Esophagus squamous epithelium (tissue), 5 donors: ENCODE measurements around the gene EGFL7. TPM values are rescaled to one million over a fixed set of nuclear protein-coding genes. Genes with fewer than 3 reads are reported as not detected.

Experiments
- DNase-seq: peaks from one replicate; lab custom pipeline; 2025; lab: John Stamatoyannopoulos, UW
- H3K27ac ChIP-seq, 4 donors: fragments of 200-600 bp; sonication (generic); one replicate each; pipeline ENCODE4 v1.5.1; 2016 to 2019; ENCODE audit warnings: mild to moderate bottlenecking in 1 of 4
- H3K27me3 ChIP-seq, 4 donors: fragments of 200-600 bp; sonication (generic); 1 replicate in 3 of 4; 2 replicates in 1 of 4; pipeline versions ENCODE4 v1.5.1 to v1.6.0; 2017 to 2021; ENCODE audit warnings: antibody characterized with exemption in 1 of 4
- H3K36me3 ChIP-seq, 3 donors: fragments of 200-600 bp; sonication (generic); one replicate each; pipeline ENCODE4 v1.5.1; 2016 to 2019
- H3K4me1 ChIP-seq, 3 donors: fragments of 200-600 bp; sonication (generic); one replicate each; pipeline ENCODE4 v1.5.1; 2017 to 2019
- H3K4me3 ChIP-seq, 4 donors: fragments of 200-600 bp; sonication (generic); 1 replicate in 3 of 4; 2 replicates in 1 of 4; pipeline ENCODE4 v1.5.1; 2016 to 2019; ENCODE audit warnings: mild to moderate bottlenecking in 2 of 4, moderate library complexity in 1 of 4
- H3K9me3 ChIP-seq, 3 donors: fragments of 200-600 bp; sonication (generic); one replicate each; pipeline ENCODE4 v1.5.1; 2016 to 2019
- CTCF ChIP-seq, 6 experiments: fragments of 450-650 bp in 4 of 6; fragments of 200-600 bp in 2 of 6; sonication (generic) in 2 of 6; IDR thresholded peaks; one replicate each; pipeline ENCODE4 v1.5.1; 2016 to 2019; ENCODE audit warnings: antibody characterized with exemption in 6 of 6, mild to moderate bottlenecking in 4 of 6, moderate library complexity in 4 of 6
- POLR2A ChIP-seq, 4 donors: fragments of 450-650 bp; IDR thresholded peaks; one replicate each; pipeline ENCODE4 v1.6.1; 2017; ENCODE audit warnings: antibody characterized with exemption in 4 of 4, mild to moderate bottlenecking in 4 of 4, moderate library complexity in 3 of 4
- WGBS, 2 donors: methylation state at CpG; one replicate each; pipeline ENCODE4 v1.1.5; 2018; 5-methylcytosine and 5-hydroxymethylcytosine counted together
- intact Hi-C: fragments of 100-400 bp; cut with DNase I; formaldehyde crosslinking; loops from one replicate; pipeline ENCODE4 v1.15.0; 2022
- total RNA-seq, 4 donors: library from RNA; depleted of rRNA; stranded (reverse); fragments of >200 nt; gene quantifications; one replicate each; pipeline ENCODE4 v1.1.0, GENCODE V29; 2016
- donor health status: DM: yes; HTN: yes; CAD: no.

EGFL7 gene
- total RNA-seq, 4 donors from 2014 or later, result 5.2 to 41.2 (median 21.2) TPM

GRCh38 chr9:136655536-136656182 lies 7.1 kb upstream of the EGFL7 start:
- 34 to 40% methylated on average over 7 to 8 of the region's 18 CpGs for WGBS, 2 donors
- H3K36me3 ChIP-seq, result no peaks in the 10 kb centered on the region
- peak overlapping the region; percentile 30 to 84 (median 58) for H3K27ac ChIP-seq
- no peaks in the 10 kb centered on the region for H3K9me3 ChIP-seq
- no peak for TF ChIP-seq CTCF (IDR thresholded peaks at IDR 0.05)
- TF ChIP-seq POLR2A (IDR thresholded peaks at IDR 0.05), result no peak
- peak overlapping the region in 1 of 4 donors; percentile 34 for H3K4me3 ChIP-seq
- DNase-seq, result no peak
- intact Hi-C loops, result no loop called here
- H3K4me1 ChIP-seq, result peaks cover 0 to 69% (median 6%) of the 10 kb centered on the region in 3 donors
- peaks cover 0 to 76% (median 2%) of the 10 kb centered on the region in 4 donors for H3K27me3 ChIP-seq

- 40 to 60% methylated on average over 1 to 5 of the region's 11 CpGs for WGBS, 2 donors
- intact Hi-C loops, result no loop called here
- peak overlapping the region in 2 of 4 donors; percentile 15 to 34 for H3K4me3 ChIP-seq
These were observed 6.5 kb upstream of the EGFL7 start for GRCh38 chr9:136656183-136656738.

GRCh38 chr9:136656795-136657611 lies 5.7 kb upstream of the EGFL7 start:
- Histone ChIP-seq H3K27ac (peak overlapping the region; percentile 31 to 84 (median 70)), H3K36me3 (no peaks in the 10 kb centered on the region), H3K27me3 (peaks cover 0 to 89% (median 2%) of the 10 kb centered on the region in 4 donors), H3K9me3 (no peaks in the 10 kb centered on the region), H3K4me1 (peaks cover 0 to 60% (median 6%) of the 10 kb centered on the region in 3 donors), H3K4me3 (peak overlapping the region in 2 of 4 donors; percentile 15 to 34)
- TF ChIP-seq POLR2A (IDR thresholded peaks at IDR 0.05) (no peak), CTCF (IDR thresholded peaks at IDR 0.05) (no peak)
- intact Hi-C loops, result no loop called here
- DNase-seq, result no peak
- 60% methylated on average over 2 of the region's 37 CpGs for WGBS, 2 donors

More at GRCh38 chr9:136656183-136656738, 6.5 kb upstream of the EGFL7 start:
- Histone ChIP-seq H3K9me3 (no peaks in the 10 kb centered on the region), H3K36me3 (no peaks in the 10 kb centered on the region), H3K27ac (peak overlapping the region; percentile 24 to 84 (median 70)), H3K27me3 (peaks cover 0 to 82% (median 2%) of the 10 kb centered on the region in 4 donors), H3K4me1 (peaks cover 0 to 67% (median 6%) of the 10 kb centered on the region in 3 donors)
- TF ChIP-seq CTCF (IDR thresholded peaks at IDR 0.05) (no peak), POLR2A (IDR thresholded peaks at IDR 0.05) (no peak)
- DNase-seq, result no peak

- peaks cover 0 to 97% (median 2%) of the 10 kb centered on the region in 4 donors for H3K27me3 ChIP-seq
- intact Hi-C loops, result no loop called here
These were observed 4.5 kb upstream of the EGFL7 start for GRCh38 chr9:136657974-136658848.

More at GRCh38 chr9:136657974-136658848, 4.5 kb upstream of the EGFL7 start:
- DNase-seq, result no peak
- no peaks in the 10 kb centered on the region for H3K36me3 ChIP-seq
- WGBS, 2 donors, result 54 to 68% methylated on average over 12 to 15 of the region's 31 CpGs
- no peaks in the 10 kb centered on the region for H3K9me3 ChIP-seq
- peak overlapping the region; percentile 32 to 84 (median 72) for H3K27ac ChIP-seq
- H3K4me3 ChIP-seq, result peak overlapping the region in 3 of 4 donors; percentile 8 to 65 (median 29)
- TF ChIP-seq CTCF (IDR thresholded peaks at IDR 0.05) (no peak), POLR2A (IDR thresholded peaks at IDR 0.05) (no peak)
- H3K4me1 ChIP-seq, result peaks cover 0 to 56% (median 6%) of the 10 kb centered on the region in 3 donors
